Measurements from ENCODE around the gene PCBP3.
"Not testable (repeated sequence)": the region's sequence is repeated elsewhere in the genome, so short reads cannot be mapped to it uniquely, and the experiment has no call there.

The PCBP3 gene

DNA sequence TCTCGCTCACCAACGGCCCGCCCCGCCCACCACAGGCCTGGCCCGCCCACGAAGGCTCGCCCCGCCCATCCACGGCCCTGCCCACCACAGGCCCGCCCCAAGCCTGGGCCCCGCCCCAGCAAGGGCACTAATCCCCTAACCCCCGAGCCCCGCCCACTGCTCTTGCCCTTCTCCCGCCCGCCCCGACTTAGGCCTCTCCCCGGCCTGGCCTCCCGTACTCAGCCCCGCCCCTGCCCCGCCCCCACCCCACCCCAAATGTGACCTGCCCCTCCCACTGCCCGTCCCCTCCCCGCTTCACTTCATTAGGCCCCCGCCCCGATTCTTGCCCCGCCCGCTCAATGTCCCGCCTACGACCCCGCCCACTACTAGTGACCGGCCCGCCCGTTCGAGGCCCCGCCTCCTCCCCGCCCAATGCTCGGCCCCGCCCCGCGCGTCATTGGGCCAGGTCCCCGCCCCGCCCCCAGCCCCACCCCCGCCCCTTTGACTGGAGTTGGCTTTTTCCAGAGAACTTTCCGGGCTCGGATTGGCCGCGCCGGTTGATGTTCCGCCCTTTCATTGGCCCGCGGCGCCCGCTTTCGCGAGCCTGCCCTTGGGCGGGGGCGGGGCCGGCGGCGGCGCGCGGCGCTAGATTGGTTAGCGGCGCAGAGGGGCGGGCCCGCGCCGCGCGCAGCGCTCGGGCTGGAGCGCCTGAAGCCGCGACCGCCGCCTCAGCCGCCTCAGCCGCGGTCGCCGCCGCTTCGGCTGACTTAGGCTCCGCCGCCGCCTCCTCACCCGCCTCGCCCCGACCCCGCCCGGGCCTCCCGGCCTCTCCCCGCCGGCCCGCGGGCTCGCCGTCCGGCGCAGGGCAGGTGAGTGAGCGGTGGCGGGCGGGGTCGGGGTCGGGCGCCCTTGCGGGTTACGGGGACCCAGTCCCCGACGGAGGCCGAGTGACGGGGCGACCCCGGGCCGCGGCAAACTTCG, at the start of gene PCBP3:
PCBP3 (plus strand) TSS at position 705 of the 960 bp plus-strand sequence. CDS start 206,361 bp downstream, outside the sequence.
- DNase-seq, result peak; percentile 87
- in situ Hi-C loops (cut with MboI; ENCODE audit: low pct_unique_long_range_greater_than_20kb, low sequenced_read_pairs), result no loop called here

- in situ Hi-C loops (cut with MboI; ENCODE audit: low pct_unique_long_range_greater_than_20kb, low sequenced_read_pairs), result no loop called here
- no peak for DNase-seq
Measured at GRCh38 chr21:45594721-45595489, 48.6 kb upstream of the PCBP3 start.

GRCh38 chr21:45595574-45596295, 47.8 kb upstream of the PCBP3 start:
- in situ Hi-C loops (cut with MboI; ENCODE audit: low pct_unique_long_range_greater_than_20kb, low sequenced_read_pairs), result no loop called here

DNA sequence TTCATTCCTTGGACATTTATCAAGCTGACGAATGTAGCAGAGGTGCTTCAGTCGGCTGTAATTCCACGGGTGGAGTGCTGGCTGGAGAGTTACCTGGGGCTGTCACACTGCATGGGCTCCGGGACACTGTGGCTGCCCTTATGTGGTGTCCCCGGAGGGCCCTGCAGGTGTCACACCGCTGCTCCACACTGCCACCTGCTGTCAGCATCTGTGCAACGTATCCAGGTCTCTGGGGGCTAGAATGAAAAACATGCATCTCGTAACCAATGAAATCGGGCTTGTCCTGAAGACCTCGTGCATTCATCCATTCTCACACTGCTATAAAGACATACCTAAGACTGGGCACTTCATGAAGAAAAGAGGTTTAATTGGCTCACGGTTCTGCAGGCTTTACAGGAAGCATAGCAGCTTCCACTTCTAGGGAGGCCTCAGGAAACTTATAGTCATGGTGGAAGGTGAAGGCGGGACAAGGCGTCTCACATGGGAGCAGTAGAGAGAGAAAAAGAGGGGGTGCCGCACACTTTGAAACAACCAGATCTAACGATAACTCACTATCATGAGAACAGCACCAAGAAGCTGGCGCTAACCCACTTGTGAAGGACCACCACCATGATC, 46.7 kb upstream of the PCBP3 start:
- in situ Hi-C loops (cut with MboI; ENCODE audit: low pct_unique_long_range_greater_than_20kb, low sequenced_read_pairs), result no loop called here

More at GRCh38 chr21:45595574-45596295, 47.8 kb upstream of the PCBP3 start:
- DNase-seq, result no peak

DNA sequence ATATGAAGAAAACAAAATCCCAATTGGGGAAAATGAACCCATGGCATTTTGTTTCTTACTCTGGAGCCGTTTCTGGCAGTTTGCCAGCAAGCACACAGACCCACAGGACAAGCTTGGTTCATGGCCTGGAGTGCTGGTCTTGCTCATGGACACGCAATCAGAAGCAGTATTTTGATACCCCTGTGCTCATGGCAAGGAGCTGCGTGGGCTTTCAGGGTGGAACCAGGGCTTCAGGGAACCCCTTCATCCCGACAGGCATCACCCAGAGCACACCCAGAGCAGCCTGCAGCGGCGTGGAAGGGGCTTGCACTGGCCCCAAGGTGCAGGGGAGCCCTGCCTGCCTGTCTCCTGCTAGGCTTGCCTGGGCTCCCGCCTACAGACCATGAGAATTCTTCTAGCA, 45.4 kb upstream of the PCBP3 start:
- in situ Hi-C loops (cut with MboI; ENCODE audit: low pct_unique_long_range_greater_than_20kb, low sequenced_read_pairs), result no loop called here
- DNase-seq, result no peak

More for the DNA sequence above, 46.7 kb upstream of the PCBP3 start:
- DNase-seq, result peak; percentile 56

- no peak for DNase-seq
- in situ Hi-C loops (cut with MboI; ENCODE audit: low pct_unique_long_range_greater_than_20kb, low sequenced_read_pairs), result no loop called here
Measured at GRCh38 chr21:45598666-45599065, 44.9 kb upstream of the PCBP3 start.

- in situ Hi-C loops (cut with MboI; ENCODE audit: low pct_unique_long_range_greater_than_20kb, low sequenced_read_pairs), result no loop called here
- DNase-seq, result no peak
Measured at GRCh38 chr21:45599146-45599581, 44.4 kb upstream of the PCBP3 start.

DNA sequence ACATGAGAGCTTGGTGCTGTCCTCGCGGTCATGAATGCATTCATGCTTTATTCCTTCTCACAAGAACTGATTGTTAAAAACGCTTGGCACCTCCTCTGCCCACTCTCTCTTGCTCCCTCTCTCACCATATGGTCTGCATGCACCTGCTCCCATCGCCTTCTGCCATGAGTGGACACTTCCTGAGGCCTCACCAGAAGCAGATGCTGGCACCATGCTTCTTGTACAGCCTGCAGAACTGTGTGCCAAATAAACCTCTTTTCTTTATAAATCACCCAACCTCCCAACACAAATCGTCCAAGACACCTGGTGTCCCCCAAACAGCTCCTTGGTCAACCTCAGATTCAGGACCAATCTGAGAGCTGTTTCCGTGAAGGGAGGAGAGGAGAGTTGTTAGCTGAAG, 43.3 kb upstream of the PCBP3 start:
- no peak for DNase-seq
- in situ Hi-C loops (cut with MboI; ENCODE audit: low pct_unique_long_range_greater_than_20kb, low sequenced_read_pairs), result no loop called here

DNA sequence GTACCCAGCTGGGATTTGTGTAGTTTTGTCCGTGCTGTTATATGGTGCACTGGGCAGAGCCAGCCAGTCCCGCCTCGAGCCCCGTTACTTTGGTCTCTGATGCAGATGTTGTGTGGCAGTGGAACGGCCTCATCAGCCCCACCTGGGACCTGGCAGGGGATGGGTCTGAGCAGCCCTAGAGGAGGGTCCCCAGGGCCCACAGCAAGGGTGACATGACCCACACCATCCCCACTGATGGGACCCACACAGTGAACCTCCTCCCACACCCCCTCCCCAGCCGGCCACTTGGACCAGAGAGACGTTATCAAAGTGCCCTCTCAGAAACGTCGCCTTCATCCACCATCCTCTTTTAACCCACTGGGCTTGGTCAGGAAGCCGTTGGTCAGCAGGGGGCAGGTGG, 42.0 kb upstream of the PCBP3 start:
- in situ Hi-C loops (cut with MboI; ENCODE audit: low pct_unique_long_range_greater_than_20kb, low sequenced_read_pairs), result no loop called here
- no peak for DNase-seq

GRCh38 chr21:45602106-45602505, 41.4 kb upstream of the PCBP3 start:
- no peak for DNase-seq
- in situ Hi-C loops (cut with MboI; ENCODE audit: low pct_unique_long_range_greater_than_20kb, low sequenced_read_pairs), result no loop called here

DNA sequence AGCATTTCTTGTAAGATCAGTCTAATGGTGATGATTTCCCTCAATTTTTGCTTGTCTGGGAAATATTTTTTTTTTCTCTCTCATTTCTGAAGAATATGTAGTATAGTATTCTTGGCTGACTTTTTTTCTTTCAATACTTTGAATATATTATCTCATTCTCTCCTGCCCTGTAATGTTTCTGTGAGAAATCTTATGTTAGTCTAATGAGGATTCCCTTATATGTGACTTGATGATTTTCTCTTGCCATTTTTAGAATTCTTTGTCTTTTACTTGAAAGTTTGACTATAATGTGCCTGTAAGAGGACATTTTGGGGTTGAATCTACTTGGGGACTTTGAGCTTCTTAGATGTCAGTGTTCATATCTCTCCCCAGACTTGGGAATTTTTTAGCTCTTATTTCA, 40.0 kb upstream of the PCBP3 start:
- no peak for DNase-seq
- in situ Hi-C loops (cut with MboI; ENCODE audit: low pct_unique_long_range_greater_than_20kb, low sequenced_read_pairs), result no loop called here

DNA sequence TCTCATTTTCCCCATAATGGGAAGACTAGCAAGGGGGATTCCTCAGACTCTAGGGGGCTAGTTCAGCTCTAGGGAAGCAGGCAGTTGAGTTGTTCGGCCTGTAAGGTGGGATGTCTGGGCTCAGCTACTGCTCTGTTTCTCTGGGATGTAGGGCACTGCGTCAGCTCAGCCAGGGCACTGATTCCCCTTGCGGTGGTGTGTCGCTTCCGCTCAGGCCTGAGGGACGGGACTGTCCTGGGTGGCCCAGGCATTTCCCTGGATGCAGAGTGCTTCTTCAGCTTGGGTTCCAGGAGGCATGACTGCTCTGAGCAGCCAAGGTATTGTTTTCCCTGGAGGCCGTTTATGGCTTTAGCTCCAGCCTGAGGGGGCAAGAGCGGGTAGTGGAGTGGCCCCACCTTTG, 38.8 kb upstream of the PCBP3 start:
- DNase-seq; in situ Hi-C loops (cut with MboI; ENCODE audit: low pct_unique_long_range_greater_than_20kb, low sequenced_read_pairs): not testable (repeated sequence)

DNA sequence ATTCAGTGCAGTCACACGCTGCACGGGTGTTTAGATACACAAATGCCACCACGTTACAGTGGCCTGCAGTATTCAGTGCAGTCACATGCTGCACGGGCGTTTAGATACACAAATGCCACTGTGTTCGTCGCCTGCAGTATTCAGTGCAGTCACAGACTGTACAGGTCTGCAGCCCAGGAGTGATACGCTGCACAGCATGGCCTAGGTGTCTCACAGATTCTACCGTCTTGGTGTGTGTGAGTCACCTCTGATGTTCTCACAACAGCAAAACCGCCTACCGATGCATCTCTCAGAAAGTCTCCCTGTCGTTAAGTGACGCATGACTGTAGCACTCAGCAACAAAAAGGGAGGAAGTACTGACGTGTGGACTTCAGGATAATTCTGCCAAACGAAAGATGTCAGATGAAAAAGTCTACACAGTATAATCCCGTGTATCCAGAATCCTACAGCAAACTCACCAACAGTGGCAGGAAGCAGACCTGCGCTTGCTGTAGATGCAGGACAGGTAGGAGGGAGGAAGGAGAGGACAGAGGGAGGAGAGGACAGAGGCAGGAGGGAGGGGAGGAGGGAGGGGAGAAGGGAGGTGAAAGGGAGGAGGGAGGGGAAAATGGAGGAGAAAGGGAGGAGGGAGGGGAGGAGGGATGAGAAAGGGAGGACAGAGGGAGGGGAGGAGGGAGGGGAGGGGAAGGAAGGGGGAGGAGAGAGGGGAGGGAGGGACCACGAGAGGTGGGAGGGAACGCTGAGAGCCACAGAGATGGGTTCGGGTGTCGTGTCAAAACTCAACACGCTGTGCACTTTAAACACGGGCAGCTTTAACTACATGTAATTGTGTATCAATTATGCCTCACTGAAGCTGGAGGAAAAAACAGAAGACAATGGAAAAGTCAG, 36.3 kb upstream of the PCBP3 start:
- in situ Hi-C loops (cut with MboI; ENCODE audit: low pct_unique_long_range_greater_than_20kb, low sequenced_read_pairs), result no loop called here
- DNase-seq, result no peak

- in situ Hi-C loops (cut with MboI; ENCODE audit: low pct_unique_long_range_greater_than_20kb, low sequenced_read_pairs), result no loop called here
- DNase-seq, result no peak
Measured at GRCh38 chr21:45607909-45608295, 35.6 kb upstream of the PCBP3 start.

GRCh38 chr21:45608747-45609470, 34.6 kb upstream of the PCBP3 start:
- in situ Hi-C loops (cut with MboI; ENCODE audit: low pct_unique_long_range_greater_than_20kb, low sequenced_read_pairs); DNase-seq: not testable (repeated sequence)

GRCh38 chr21:45609616-45610015, 33.9 kb upstream of the PCBP3 start:
- in situ Hi-C loops (cut with MboI; ENCODE audit: low pct_unique_long_range_greater_than_20kb, low sequenced_read_pairs); DNase-seq: not testable (repeated sequence)

DNA sequence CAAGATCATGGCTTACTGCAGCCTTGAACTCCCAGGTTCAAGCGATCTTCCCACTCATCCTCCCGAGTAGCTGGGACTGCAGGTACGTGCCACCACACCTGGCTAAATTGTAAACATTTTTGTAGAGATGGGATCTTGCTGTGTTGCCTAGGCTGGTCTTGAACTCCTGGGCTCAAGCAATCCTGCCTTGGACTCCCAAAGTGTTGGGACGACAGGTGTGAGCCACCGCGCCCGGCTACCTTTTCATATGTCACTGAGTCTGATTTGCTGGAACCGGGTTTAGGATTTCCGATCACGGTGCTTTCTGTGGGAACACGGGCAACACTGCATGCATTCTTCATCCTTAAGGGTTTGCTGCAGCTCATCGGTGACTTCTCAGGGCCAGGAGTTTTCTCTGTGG, 32.2 kb upstream of the PCBP3 start:
- DNase-seq, result no peak
- in situ Hi-C loops (cut with MboI; ENCODE audit: low pct_unique_long_range_greater_than_20kb, low sequenced_read_pairs), result no loop called here

Data from KBM-7 (cell line).